ENCODE results near the gene HSF2. TPM values are rescaled to one million over a fixed set of nuclear protein-coding genes. Genes with fewer than 3 reads are reported as not detected.
A peak's percentile ranks its signal among the peaks of the same experiment; 100 is the strongest.
"Not testable (repeated sequence)": the region's sequence is repeated elsewhere in the genome, so short reads cannot be mapped to it uniquely, and the experiment has no call there.

Gene HSF2
- total and polyA plus RNA-seq, 2 of the 13 experiments (the other 11 are each of a cell fraction or from before 2014, with no cell fraction given) = 24.8 to 26.4 TPM

- TF ChIP-seq ZNF256 (CRISPR knock-in tag; conservative IDR thresholded peaks at IDR 0.05) (no peak), ZNF350 (CRISPR knock-in tag; IDR thresholded peaks at IDR 0.05; ENCODE audit: borderline replicate concordance, low read depth) (no peak), ZNF235 (CRISPR knock-in tag; IDR thresholded peaks at IDR 0.05; ENCODE audit: borderline replicate concordance) (no peak), PHF8 (CRISPR knock-in tag; IDR thresholded peaks at IDR 0.05) (no peak), ZSCAN22 (CRISPR knock-in tag; IDR thresholded peaks at IDR 0.05) (no peak), FOXC1 (CRISPR knock-in tag; IDR thresholded peaks at IDR 0.05; ENCODE audit: borderline replicate concordance) (no peak)
Observed at GRCh38 chr6:122459240-122459639, 59.8 kb downstream of the HSF2 start (continued).

DNA sequence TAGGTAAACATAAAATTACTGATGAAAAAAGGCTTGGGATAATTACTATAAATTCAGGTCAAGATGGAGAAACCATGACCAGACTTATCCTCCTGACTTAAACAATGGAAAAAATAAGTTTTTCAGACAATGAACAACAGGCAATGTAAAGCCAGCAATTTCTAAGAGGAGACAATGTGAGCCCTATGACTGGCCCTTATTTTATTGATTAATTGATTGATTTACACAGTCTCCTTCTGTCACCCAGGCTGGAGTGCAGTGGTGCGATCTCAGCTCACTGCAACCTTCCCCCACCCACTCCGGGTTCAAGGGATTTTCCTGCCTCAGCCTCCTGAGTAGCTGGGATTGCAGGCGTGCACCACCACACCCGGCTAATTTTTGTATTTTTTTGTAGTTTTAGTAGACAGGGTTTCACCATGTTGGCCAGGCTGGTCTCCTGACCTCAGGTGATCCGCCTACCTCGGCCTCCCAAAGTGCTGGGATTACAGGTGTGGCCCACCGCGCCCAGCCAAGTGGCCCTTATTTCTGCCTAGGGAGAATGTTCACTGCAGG, 60.5 kb downstream of the HSF2 start:
- not testable (repeated sequence) for H3K4me2 ChIP-seq (ENCODE audit: low read depth, low read length); BruUV-seq (replicated peaks)

More for the DNA sequence above, 60.5 kb downstream of the HSF2 start:
- H3K27me3 ChIP-seq (ENCODE audit: control insufficient read depth in 1 of 2, insufficient read depth in 2 of 2, low read length in 2 of 2); CTCF ChIA-PET (ENCODE audit: low intra/inter-chr PET ratio, low total read pairs); H3K4me3 ChIP-seq (replicated peaks in 1 of 3; ENCODE audit: insufficient read depth in 1 of 3, low read depth in 2 of 3, low read length in 3 of 3); FAIRE-seq; DNase-seq (ENCODE audit: low spot score); H3K9ac ChIP-seq (ENCODE audit: insufficient read depth, low read depth, low read length); H3K9me3 ChIP-seq (ENCODE audit: low read length); H3K27ac ChIP-seq (ENCODE audit: extremely low read length, insufficient read depth, low read length); intact Hi-C loops (cut with micrococcal nuclease; ENCODE audit: unreplicated experiment); in situ Hi-C loops (cut with HindIII; ENCODE audit: extremely low pct_ligation_motif_present, low pct_unique_long_range_greater_than_20kb); POLR2A ChIA-PET; H2AFZ ChIP-seq (ENCODE audit: low read length); TF ChIP-seq SOX13 (IDR thresholded peaks at IDR 0.05): not testable (repeated sequence)
- Histone ChIP-seq H3K4me1 (ENCODE audit: insufficient read depth, low read length) (peaks cover 31% of the 10 kb centered on the region), H4K20me1 (ENCODE audit: insufficient read depth, low read length) (peaks cover 66% of the 10 kb centered on the region), H3K36me3 (replicated peaks in 1 of 2; ENCODE audit: control insufficient read depth in 1 of 2, insufficient read depth in 2 of 2, low read length in 2 of 2) (peaks cover 2 to 35% of the 10 kb centered on the region in 2 experiments), H3K79me2 (ENCODE audit: insufficient read depth, low read length) (peaks cover 68% of the 10 kb centered on the region)
- TF ChIP-seq HDAC1 (CRISPR knock-in tag; IDR thresholded peaks at IDR 0.05) (0 out of 2 replicates have a peak, but pooled peaks have one; percentile 15), ZNF460 (CRISPR knock-in tag; IDR thresholded peaks at IDR 0.05; ENCODE audit: borderline replicate concordance) (peak; percentile 90), SOX13 (CRISPR knock-in tag; conservative IDR thresholded peaks at IDR 0.05 in 1 of 2, IDR thresholded peaks at IDR 0.05 in 1 of 2) (peak in 1 of 2 experiments; percentile 47; a peak in 2 of 4 replicates), KAT2B (IDR thresholded peaks at IDR 0.05; ENCODE audit: borderline replicate concordance, low read depth, low read length) (peak; percentile 95), ZMYM3 (CRISPR knock-in tag; IDR thresholded peaks at IDR 0.05) (0 out of 2 replicates have a peak, but pooled peaks have one; percentile 41), ZFP82 (CRISPR knock-in tag; IDR thresholded peaks at IDR 0.05; ENCODE audit: borderline replicate concordance) (0 out of 2 replicates have a peak, but pooled peaks have one; percentile 43), ONECUT2 (CRISPR knock-in tag; IDR thresholded peaks at IDR 0.05) (peak; percentile 45; the same call in 1 of the 2 replicates)
- peak; percentile 27; the same call in 2 of the 3 replicates for ATAC-seq
- 97% methylated on average over 8 of the region's 8 CpGs for WGBS (ENCODE audit: low lambda C conversion rate)
